Activated naive CD8-positive, alpha-beta T cell (primary cell): Measurements from ENCODE around the gene NDST3.
"Not testable (repeated sequence)": the region's sequence is repeated elsewhere in the genome, so short reads cannot be mapped to it uniquely, and the experiment has no call there.

Experiments
- H3K27ac Mint-ChIP-seq: one replicate; pipeline ENCODE4 v1.8.0; 2021; ENCODE audit warnings: mixed read lengths
- H3K27me3 Mint-ChIP-seq: one replicate; pipeline ENCODE4 v1.8.0; 2021; ENCODE audit warnings: mixed read lengths
- H3K36me3 Mint-ChIP-seq: one replicate; pipeline ENCODE4 v1.8.0; 2021; ENCODE audit warnings: mixed read lengths
- H3K4me1 Mint-ChIP-seq: one replicate; pipeline ENCODE4 v1.8.0; 2021; ENCODE audit warnings: low read depth, mixed read lengths
- H3K4me3 Mint-ChIP-seq: one replicate; pipeline ENCODE4 v1.8.0; 2021; ENCODE audit warnings: mild to moderate bottlenecking, mixed read lengths
- H3K9me3 Mint-ChIP-seq: one replicate; pipeline ENCODE4 v1.8.0; 2021; ENCODE audit warnings: low read depth, mixed read lengths

NDST3 gene

DNA sequence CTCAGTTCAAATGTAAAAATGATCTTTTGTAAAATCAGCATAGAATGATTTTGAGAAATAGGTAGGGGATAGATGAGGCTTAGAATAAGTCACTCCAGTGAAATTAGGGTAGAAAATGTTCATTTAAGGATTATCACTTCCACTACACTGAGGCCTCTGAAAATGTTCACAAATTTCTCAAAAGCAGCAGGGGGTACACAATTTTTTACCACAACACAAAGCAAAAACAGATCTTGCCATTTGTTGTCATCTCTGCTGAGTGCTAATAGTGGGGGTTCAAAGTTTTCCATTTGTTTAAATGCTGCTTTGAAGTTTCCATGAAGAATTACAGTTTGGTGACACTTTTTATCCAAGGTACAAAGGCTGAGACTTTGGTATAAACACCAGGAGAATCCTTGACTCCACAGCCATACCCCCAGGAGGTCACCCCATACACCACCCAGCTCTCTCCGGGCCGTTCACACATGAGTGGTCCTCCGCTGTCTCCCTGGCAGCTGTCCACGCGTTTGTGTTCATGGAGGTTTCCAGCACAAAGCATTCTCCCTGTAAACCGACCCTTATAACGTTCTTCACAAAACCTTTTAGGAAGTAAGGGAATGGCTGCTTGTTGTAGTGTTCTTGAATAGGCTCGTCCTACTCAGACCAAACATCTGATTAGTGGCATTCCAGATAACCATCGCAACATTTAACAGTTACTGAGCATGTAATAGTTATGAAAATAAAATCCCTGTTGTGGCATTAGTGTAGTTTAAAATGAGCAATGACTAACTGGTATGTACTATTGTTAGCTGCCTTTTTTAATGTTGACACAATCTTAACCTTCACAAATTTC is 247.5 kb downstream of the NDST3 start:
- Mint-ChIP-seq H3K4me1 (peaks cover 44% of the 10 kb centered on the region), H3K27me3 (no peaks in the 10 kb centered on the region), H3K4me3 (peak overlapping the region; percentile 96), H3K36me3 (peaks cover 21% of the 10 kb centered on the region), H3K9me3 (no peaks in the 10 kb centered on the region), H3K27ac (peak overlapping the region; percentile 97)

DNA sequence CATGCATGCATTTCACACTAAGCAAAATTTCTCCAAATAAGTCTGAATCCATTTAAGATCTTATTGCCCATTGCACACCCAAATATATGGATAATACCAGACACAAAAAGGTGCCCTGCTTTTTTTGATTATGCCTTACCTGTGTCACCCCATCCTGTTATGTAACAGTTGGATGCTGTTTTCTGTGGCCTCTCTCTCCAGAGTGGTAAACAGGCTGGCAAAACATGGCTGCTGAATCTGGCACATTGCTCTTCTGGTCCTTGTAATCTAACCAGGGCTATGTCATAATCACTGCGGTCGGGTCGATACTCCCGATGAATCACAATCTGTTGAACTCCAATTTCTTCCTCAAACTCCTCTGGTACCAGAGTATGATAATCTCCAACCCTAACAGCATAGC is 248.4 kb downstream of the NDST3 start:
- Mint-ChIP-seq H3K4me3 (peak overlapping the region; percentile 96), H3K27ac (peak overlapping the region; percentile 72), H3K9me3 (no peaks in the 10 kb centered on the region), H3K4me1 (peaks cover 38% of the 10 kb centered on the region), H3K27me3 (no peaks in the 10 kb centered on the region), H3K36me3 (peaks cover 21% of the 10 kb centered on the region)

DNA sequence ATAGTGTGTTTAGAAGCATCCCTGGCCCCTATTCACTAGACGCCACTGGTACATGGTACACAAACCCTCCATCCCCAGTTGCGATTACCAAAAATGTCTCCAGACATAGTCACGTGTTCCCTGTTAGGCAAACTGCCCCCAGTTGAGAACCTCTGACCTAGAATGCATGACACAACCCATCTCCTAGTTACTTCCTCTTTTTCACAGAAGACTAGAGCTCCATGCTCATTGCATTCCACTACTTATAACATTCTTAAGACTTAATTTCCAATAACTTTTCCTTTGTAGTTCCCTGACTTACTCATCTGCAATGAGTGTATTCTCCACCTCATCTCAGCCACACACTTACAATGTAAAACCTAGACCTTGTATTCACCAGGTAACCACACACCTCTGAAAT is 249.9 kb downstream of the NDST3 start:
- H3K27me3 Mint-ChIP-seq = no peaks in the 10 kb centered on the region
- no peaks in the 10 kb centered on the region for H3K9me3 Mint-ChIP-seq
- H3K4me1 Mint-ChIP-seq = peaks cover 31% of the 10 kb centered on the region
- H3K36me3 Mint-ChIP-seq = peaks cover 16% of the 10 kb centered on the region
- H3K27ac Mint-ChIP-seq = no peak overlapping the region
- H3K4me3 Mint-ChIP-seq = no peak overlapping the region

DNA sequence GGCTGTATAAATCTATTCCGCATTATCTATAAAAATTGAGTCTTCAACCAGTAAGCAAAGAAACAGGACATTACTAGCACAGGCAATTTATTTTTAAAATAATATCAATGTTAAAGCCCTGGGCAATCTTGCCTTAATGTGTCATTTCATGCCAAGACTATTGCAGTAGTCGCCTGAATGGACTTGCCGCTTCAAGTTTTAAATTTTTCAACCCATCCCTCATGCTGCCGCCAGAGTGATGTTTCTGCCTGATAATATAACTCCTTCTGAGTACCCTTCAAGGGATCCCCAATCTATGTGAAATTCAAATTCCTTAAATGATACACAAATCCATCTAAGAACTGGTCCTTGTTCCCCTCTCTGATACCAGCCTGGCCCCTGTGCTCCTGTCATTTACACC is 251.6 kb downstream of the NDST3 start:
- Mint-ChIP-seq H3K36me3 (peaks cover 6% of the 10 kb centered on the region), H3K4me1 (peaks cover 24% of the 10 kb centered on the region), H3K27me3 (no peaks in the 10 kb centered on the region), H3K4me3 (no peak overlapping the region), H3K9me3 (no peaks in the 10 kb centered on the region), H3K27ac (no peak overlapping the region)

DNA sequence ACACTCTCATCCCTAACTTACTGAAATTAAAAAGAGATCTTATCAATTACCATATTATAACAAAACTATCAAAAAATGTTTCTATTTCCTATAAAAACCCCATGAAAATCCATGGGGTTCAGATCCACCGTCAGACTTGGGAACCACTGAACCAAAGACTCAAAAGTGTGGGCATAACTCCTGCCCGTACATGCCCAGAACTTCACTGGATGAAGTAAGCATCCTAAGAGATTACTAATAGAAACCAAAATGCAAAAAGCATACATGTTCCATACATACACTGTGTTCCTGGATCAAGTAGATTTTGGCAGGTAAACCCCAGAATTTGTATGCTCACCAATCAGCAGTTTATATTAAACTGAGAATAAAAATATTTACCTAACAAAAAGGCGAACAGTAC is 252.4 kb downstream of the NDST3 start:
- H3K9me3 Mint-ChIP-seq = no peaks in the 10 kb centered on the region
- H3K4me3 Mint-ChIP-seq = no peak overlapping the region
- H3K27ac Mint-ChIP-seq = no peak overlapping the region
- H3K36me3 Mint-ChIP-seq = peaks cover 4% of the 10 kb centered on the region
- no peaks in the 10 kb centered on the region for H3K27me3 Mint-ChIP-seq
- H3K4me1 Mint-ChIP-seq = peaks cover 18% of the 10 kb centered on the region

DNA sequence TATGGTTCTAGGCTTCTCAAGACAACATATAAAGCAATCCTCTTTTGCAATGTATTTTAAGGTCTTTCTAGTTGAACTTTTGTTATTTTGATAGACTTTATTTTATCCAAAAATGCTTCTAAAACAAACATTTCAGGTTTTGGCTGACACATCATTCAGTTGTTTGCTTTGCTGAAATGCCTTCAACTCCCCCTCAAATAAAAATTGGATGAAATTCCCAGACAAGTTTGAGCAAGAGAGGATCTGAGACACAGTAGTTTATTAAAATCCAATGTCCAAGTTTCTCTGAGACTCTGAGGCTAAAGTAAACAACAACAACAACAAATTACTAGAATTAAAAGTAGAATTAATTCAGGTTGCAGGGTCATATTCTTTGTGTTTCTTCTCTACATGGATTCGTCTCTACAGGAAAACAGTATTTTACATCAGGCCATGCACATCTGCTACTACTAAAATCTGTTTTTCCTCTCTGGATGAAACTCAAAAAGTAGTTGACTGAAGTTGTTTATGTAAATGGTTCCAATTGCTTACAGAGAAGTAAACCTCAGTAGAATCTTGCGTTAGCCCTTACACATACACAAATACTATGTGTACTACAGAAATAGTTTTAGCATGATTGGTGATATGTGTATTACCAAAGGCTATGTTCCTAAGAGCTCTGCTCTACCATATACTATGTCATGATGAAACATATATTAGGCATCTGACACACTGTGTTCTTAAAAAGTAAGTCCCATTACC is 253.6 kb downstream of the NDST3 start:
- H3K4me3 Mint-ChIP-seq = no peak overlapping the region
- H3K27ac Mint-ChIP-seq = no peak overlapping the region
- no peaks in the 10 kb centered on the region for H3K9me3 Mint-ChIP-seq
- peaks cover 4% of the 10 kb centered on the region for H3K36me3 Mint-ChIP-seq
- H3K4me1 Mint-ChIP-seq = peaks cover 7% of the 10 kb centered on the region
- no peaks in the 10 kb centered on the region for H3K27me3 Mint-ChIP-seq

DNA sequence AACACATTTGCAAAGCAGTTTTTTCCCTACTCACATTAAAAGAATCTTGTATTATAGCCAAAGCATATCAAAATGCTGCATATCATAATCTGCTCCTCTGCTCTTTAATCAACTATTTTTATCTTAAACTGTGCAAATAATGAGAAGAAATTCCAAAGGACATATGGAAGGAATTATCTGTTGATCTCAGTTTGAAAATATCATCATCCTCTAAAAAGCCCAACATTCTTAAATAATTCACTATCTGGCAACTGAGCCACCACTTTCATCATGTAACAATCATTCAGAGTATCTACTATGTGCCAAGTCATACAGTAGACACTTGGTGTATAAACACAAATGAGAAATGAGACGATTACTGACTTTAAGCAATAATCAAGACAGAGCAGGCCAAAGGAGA is 255.5 kb downstream of the NDST3 start:
- Mint-ChIP-seq H3K4me1 (no peaks in the 10 kb centered on the region), H3K27ac (no peak overlapping the region), H3K27me3 (no peaks in the 10 kb centered on the region), H3K36me3 (peaks cover 4% of the 10 kb centered on the region), H3K4me3 (no peak overlapping the region), H3K9me3 (no peaks in the 10 kb centered on the region)

DNA sequence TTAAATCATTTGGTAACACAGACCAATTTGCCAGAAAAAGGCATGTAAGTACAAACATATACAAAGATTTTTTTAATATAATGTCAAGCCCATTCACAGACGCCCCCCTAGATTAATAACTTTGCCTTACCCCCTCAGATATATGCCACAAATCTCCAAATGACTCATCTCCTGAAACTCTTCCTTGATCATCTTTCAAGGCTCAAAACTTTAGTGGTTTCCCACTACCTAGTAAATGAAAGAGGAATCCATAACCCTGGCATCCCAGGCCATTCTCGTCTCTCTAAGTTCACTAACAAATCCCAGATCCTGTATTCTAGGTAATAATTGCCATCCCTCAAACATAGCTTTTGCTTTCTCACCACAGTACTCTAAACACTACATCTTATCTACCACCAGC is 256.7 kb downstream of the NDST3 start:
- Mint-ChIP-seq H3K27ac (no peak overlapping the region), H3K4me1 (no peaks in the 10 kb centered on the region), H3K9me3 (no peaks in the 10 kb centered on the region), H3K4me3 (no peak overlapping the region), H3K27me3 (no peaks in the 10 kb centered on the region), H3K36me3 (peaks cover 4% of the 10 kb centered on the region)

DNA sequence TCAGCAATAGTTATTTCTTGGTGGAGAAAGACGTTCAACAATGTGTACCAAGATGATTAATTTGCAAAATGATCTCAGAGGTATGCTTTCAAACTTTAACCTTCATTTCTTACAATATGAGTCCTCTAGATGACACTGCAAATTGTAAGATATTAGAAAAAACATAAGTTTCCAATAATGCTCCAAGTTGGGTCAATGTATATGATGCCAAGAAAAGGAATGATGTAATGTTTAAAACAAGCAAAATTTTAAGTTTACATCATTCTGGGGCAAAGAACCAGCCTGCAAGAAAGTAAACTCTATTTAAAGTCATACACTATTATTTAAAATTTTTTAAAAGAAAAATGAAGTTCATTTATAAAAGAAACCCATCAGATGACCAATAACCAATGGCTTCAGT is 262.4 kb downstream of the NDST3 start:
- Mint-ChIP-seq H3K27me3 (peaks cover 1% of the 10 kb centered on the region), H3K4me1 (no peaks in the 10 kb centered on the region), H3K4me3 (no peak overlapping the region), H3K9me3 (no peaks in the 10 kb centered on the region), H3K27ac (no peak overlapping the region), H3K36me3 (no peaks in the 10 kb centered on the region)

DNA sequence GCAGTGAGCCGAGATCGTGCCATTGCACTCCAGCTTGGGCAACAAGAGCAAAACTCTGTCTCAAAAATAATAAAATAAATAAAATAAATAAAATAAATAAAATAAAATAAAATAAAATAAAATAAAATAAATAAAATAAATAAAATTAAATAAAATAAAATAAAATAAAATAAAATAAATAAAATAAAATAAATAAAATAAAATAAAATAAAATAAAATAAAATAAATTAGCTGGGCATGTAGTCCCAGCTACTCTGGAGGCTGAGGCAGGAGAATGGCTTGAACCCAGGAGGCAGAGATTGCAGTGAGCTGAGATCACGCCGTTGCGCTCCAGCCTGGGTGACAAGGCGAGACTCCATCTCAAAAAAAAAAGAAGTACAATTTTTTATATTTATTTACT is 265.3 kb downstream of the NDST3 start:
- H3K27me3 Mint-ChIP-seq, H3K4me3 Mint-ChIP-seq, H3K27ac Mint-ChIP-seq, H3K9me3 Mint-ChIP-seq, H3K4me1 Mint-ChIP-seq, H3K36me3 Mint-ChIP-seq: not testable (repeated sequence)

DNA sequence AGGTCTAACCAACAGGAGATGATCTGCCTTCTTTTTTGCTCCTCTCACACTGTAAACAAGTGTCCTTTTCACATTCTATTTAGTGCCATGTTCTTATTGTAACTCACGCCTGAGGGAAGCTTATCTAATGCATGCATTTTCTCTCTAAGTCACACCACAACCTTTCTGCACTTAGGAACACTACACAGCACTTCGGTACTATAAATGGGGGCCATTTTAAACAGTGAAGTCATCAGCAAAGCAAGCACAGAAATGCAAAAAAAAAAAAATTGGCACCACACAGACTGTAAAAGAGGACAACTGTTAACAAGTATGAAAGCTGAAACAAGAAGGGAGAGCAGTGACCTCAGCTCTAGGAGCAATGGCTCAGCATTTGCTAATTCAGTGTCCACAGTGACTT is 273.4 kb downstream of the NDST3 start:
- Mint-ChIP-seq H3K27me3 (peaks cover 5% of the 10 kb centered on the region), H3K27ac (no peak overlapping the region), H3K4me3 (no peak overlapping the region)

More for the DNA sequence above, 273.4 kb downstream of the NDST3 start:
- no peaks in the 10 kb centered on the region for H3K4me1 Mint-ChIP-seq
- no peaks in the 10 kb centered on the region for H3K36me3 Mint-ChIP-seq
- no peaks in the 10 kb centered on the region for H3K9me3 Mint-ChIP-seq
